ENCODE measurements around the gene MOB3B.

- TF ChIP-seq SNAPC5 (CRISPR knock-in tag; IDR thresholded peaks at IDR 0.05; ENCODE audit: borderline replicate concordance) (no peak), ZNF24 (IDR thresholded peaks at IDR 0.05) (no peak), CTCF (CRISPR knock-in tag; IDR thresholded peaks at IDR 0.05) (no peak), ZNF512 (CRISPR knock-in tag; IDR thresholded peaks at IDR 0.05) (no peak), SP1 (IDR thresholded peaks at IDR 0.05) (no peak), SP1 (CRISPR knock-in tag; IDR thresholded peaks at IDR 0.05) (no peak), ZBTB2 (CRISPR knock-in tag; IDR thresholded peaks at IDR 0.05; ENCODE audit: low read depth) (no peak), ATF2 (CRISPR knock-in tag; IDR thresholded peaks at IDR 0.05) (no peak), LRRFIP1 (CRISPR knock-in tag; conservative IDR thresholded peaks at IDR 0.05) (no peak), THAP7 (CRISPR knock-in tag; IDR thresholded peaks at IDR 0.05) (no peak)
These were observed 169.9 kb downstream of the MOB3B start for GRCh38 chr9:27359763-27360162.

Data from HepG2 (cell line).